ENCODE measurements around the gene CEP350. TPM values are rescaled to one million over a fixed set of nuclear protein-coding genes. Genes with fewer than 3 reads are reported as not detected.

The CEP350 gene, protein sequence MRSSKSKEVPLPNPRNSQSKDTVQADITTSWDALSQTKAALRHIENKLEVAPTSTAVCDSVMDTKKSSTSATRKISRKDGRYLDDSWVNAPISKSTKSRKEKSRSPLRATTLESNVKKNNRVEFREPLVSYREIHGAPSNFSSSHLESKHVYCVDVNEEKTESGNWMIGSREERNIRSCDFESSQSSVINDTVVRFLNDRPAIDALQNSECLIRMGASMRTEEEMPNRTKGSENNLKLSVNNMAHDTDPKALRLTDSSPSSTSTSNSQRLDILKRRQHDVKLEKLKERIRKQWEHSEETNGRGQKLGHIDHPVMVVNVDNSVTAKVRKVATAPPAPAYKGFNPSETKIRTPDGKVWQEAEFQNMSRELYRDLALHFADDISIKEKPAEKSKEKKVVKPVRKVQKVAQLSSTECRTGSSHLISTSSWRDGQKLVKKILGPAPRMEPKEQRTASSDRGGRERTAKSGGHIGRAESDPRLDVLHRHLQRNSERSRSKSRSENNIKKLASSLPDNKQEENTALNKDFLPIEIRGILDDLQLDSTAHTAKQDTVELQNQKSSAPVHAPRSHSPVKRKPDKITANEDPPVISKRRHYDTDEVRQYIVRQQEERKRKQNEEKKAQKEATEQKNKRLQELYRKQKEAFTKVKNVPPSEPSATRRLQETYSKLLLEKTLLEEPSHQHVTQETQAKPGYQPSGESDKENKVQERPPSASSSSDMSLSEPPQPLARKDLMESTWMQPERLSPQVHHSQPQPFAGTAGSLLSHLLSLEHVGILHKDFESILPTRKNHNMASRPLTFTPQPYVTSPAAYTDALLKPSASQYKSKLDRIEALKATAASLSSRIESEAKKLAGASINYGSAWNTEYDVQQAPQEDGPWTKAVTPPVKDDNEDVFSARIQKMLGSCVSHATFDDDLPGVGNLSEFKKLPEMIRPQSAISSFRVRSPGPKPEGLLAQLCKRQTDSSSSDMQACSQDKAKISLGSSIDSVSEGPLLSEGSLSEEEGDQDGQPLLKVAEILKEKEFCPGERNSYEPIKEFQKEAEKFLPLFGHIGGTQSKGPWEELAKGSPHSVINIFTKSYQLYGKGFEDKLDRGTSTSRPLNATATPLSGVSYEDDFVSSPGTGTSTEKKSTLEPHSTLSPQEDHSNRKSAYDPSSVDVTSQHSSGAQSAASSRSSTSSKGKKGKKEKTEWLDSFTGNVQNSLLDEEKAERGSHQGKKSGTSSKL (N-terminal part only)
- total RNA-seq: 35.6 and 47.0 TPM in 2 replicates

DNA sequence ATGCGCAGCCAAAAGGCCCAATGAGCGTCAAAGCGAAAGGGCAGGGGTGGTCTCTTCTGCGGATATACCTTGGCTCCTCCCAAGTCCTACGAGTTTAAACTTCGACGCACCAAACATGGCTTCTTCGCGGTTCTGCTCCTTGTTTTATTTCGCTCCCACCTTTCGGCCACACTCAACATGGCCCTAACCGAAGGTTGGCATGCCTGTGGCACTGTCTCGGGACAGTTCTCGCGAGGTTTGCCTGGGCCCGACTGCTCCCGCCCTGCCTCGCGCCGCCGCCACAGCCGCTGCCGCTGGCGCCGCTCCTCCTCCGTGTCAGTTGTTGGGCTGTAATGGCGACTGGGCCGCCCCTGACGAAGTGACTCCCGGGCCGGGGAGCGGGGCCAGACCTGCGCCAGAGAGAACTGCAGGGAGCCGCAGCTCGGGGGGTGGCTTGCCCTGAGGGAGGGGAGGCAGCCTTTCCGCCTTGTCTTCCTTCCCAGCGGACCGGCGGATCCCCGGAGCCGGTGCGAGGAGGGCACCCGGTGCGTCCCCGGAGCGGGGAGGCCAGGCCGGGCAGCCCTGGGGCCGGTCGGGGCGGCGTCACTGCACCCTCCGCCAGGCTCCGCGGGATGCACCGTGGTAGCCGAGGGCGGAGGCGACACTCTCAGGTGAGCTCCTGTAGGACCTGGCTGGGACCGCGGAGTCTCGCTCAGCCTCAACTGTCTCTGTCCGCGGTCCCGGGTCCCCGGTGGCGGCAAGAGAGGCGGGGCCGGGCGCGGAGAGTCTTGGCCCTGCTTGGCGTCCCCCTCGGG, at the start of gene CEP350:
CEP350 (plus strand) TSS at position 318 of the 794 bp plus-strand sequence. CDS start 31,372 bp downstream, outside the sequence.

DNA sequence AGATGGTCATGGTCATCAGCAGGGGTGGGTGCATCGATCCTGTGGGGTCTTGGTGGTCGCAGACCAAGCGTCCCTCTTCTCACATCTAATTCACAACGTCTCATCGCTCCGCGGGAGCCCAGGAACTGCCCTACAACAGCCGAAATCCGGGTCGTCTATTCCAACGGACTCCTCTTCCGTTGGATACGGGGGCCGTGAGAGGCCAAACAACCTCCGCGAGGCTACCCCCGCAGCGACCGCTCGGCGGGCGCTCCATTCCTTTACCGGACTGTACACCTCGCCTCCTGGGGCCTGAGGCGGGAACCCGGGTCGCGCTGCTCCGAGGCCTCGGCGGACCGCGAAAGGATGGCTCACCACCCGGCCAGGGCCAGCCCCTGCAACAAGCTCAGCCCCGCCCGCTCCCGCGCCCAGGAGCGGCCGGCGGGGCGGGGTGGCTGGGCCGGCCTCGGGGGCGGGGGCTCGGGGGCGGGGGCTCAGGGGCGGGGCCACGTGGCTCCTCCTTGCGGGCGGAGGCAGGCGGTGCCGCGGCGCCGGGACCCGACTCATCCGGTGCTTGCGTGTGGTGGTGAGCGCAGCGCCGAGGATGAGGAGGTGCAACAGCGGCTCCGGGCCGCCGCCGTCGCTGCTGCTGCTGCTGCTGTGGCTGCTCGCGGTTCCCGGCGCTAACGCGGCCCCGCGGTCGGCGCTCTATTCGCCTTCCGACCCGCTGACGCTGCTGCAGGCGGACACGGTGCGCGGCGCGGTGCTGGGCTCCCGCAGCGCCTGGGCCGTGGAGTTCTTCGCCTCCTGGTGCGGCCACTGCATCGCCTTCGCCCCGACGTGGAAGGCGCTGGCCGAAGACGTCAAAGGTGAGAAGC, 199.9 kb downstream of the CEP350 start, which contains the start of gene QSOX1:
QSOX1 (plus strand) TSS at position 545 of the 857 bp plus-strand sequence; CDS start at position 584, 39 bp downstream.

Other genes starting within 250 kb of the CEP350 start
- 0.09 TPM in 2 replicates for gene FAM163A, start 211.5 kb upstream of the CEP350 start, total RNA-seq
- 61.6 and 80.0 TPM in 2 replicates for gene TOR1AIP2, start 77.0 kb upstream of the CEP350 start, total RNA-seq
- gene TOR1AIP1, start 72.5 kb upstream of the CEP350 start, total RNA-seq: 22.0 and 25.6 TPM in 2 replicates
- gene QSOX1, start 200.1 kb downstream of the CEP350 start, total RNA-seq: 92.1 and 222 TPM in 2 replicates

Measured in endothelial cell of coronary artery (primary cell).